Measurements from ENCODE around the gene ARHGDIB.

ARHGDIB gene

GRCh38 chr12:14965221-14965620 is 3.8 kb upstream of the ARHGDIB start:
- Histone ChIP-seq H3K9ac (ENCODE audit: low read depth in 1 of 2, low read length in 2 of 2) (no peak overlapping the region), H3K9me3 (ENCODE audit: control insufficient read depth in 1 of 2, low read length in 2 of 2) (no peaks in the 10 kb centered on the region), H3K4me1 (ENCODE audit: control insufficient read depth in 1 of 2, insufficient read depth in 2 of 2, low read length in 2 of 2) (no peaks in the 10 kb centered on the region), H3K4me3 (ENCODE audit: low read depth in 1 of 2, low read length in 2 of 2) (no peak overlapping the region), H3K36me3 (ENCODE audit: control insufficient read depth in 1 of 2, insufficient read depth in 2 of 2, low read length in 2 of 2) (no peaks in the 10 kb centered on the region), H3K27ac (ENCODE audit: low read depth, low read length) (no peak overlapping the region), H3K27me3 (ENCODE audit: control insufficient read depth in 1 of 2, insufficient read depth in 2 of 2, low read length in 2 of 2) (no peaks in the 10 kb centered on the region)

- peaks cover 0 to 6% of the 10 kb centered on the region in 2 donors for H3K4me1 ChIP-seq (ENCODE audit: control insufficient read depth in 1 of 2, insufficient read depth in 2 of 2, low read length in 2 of 2)
These were observed 3.0 kb upstream of the ARHGDIB start for GRCh38 chr12:14964406-14964805.

DNA sequence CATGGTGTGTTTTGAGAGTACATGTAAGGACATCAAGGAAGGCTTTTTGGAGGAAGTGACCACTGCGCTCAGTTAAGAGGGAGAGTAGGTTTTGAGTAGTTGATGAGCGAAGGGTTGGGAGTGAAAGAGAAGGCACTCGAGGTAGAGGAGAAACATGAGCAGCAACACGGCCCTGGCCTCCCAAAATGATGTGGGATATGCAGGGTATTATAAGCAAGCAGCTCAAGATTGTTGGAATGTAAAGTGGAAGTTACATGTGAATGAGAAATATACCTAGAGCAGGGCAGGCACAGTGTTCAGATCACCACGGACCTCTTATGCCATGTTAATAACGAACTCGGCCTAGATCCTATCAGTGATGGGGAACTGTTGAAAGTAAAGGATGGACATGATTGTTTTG is 2.1 kb upstream of the ARHGDIB start:
- peaks cover 0 to 6% of the 10 kb centered on the region in 2 donors for H3K4me1 ChIP-seq (ENCODE audit: control insufficient read depth in 1 of 2, insufficient read depth in 2 of 2, low read length in 2 of 2)
- no peak overlapping the region for H3K4me3 ChIP-seq (ENCODE audit: low read depth in 1 of 2, low read length in 2 of 2)
- no peak overlapping the region for H3K9ac ChIP-seq (ENCODE audit: low read depth in 1 of 2, low read length in 2 of 2)
- H3K9me3 ChIP-seq (ENCODE audit: control insufficient read depth in 1 of 2, low read length in 2 of 2): no peaks in the 10 kb centered on the region
- no peaks in the 10 kb centered on the region for H3K27me3 ChIP-seq (ENCODE audit: control insufficient read depth in 1 of 2, insufficient read depth in 2 of 2, low read length in 2 of 2)
- H3K36me3 ChIP-seq (ENCODE audit: control insufficient read depth in 1 of 2, insufficient read depth in 2 of 2, low read length in 2 of 2): no peaks in the 10 kb centered on the region
- no peak overlapping the region for H3K27ac ChIP-seq (ENCODE audit: low read depth, low read length)

More at GRCh38 chr12:14964406-14964805, 3.0 kb upstream of the ARHGDIB start:
- Histone ChIP-seq H3K4me3 (ENCODE audit: low read depth in 1 of 2, low read length in 2 of 2) (no peak overlapping the region), H3K27ac (ENCODE audit: low read depth, low read length) (no peak overlapping the region), H3K27me3 (ENCODE audit: control insufficient read depth in 1 of 2, insufficient read depth in 2 of 2, low read length in 2 of 2) (no peaks in the 10 kb centered on the region), H3K9ac (ENCODE audit: low read depth in 1 of 2, low read length in 2 of 2) (no peak overlapping the region), H3K9me3 (ENCODE audit: control insufficient read depth in 1 of 2, low read length in 2 of 2) (no peaks in the 10 kb centered on the region), H3K36me3 (ENCODE audit: control insufficient read depth in 1 of 2, insufficient read depth in 2 of 2, low read length in 2 of 2) (no peaks in the 10 kb centered on the region)

GRCh38 chr12:14962797-14963196 is 1.4 kb upstream of the ARHGDIB start:
- Histone ChIP-seq H3K4me3 (ENCODE audit: low read depth in 1 of 2, low read length in 2 of 2) (no peak overlapping the region), H3K9ac (ENCODE audit: low read depth in 1 of 2, low read length in 2 of 2) (no peak overlapping the region), H3K27ac (ENCODE audit: low read depth, low read length) (no peak overlapping the region), H3K9me3 (ENCODE audit: control insufficient read depth in 1 of 2, low read length in 2 of 2) (no peaks in the 10 kb centered on the region), H3K27me3 (ENCODE audit: control insufficient read depth in 1 of 2, insufficient read depth in 2 of 2, low read length in 2 of 2) (no peaks in the 10 kb centered on the region), H3K36me3 (ENCODE audit: control insufficient read depth in 1 of 2, insufficient read depth in 2 of 2, low read length in 2 of 2) (no peaks in the 10 kb centered on the region), H3K4me1 (ENCODE audit: control insufficient read depth in 1 of 2, insufficient read depth in 2 of 2, low read length in 2 of 2) (peaks cover 0 to 6% of the 10 kb centered on the region in 2 donors)

- H3K9me3 ChIP-seq (ENCODE audit: control insufficient read depth in 1 of 2, low read length in 2 of 2): no peaks in the 10 kb centered on the region
- no peaks in the 10 kb centered on the region for H3K36me3 ChIP-seq (ENCODE audit: control insufficient read depth in 1 of 2, insufficient read depth in 2 of 2, low read length in 2 of 2)
- peak overlapping the region; percentile 37 for H3K27ac ChIP-seq (ENCODE audit: low read depth, low read length)
- peak overlapping the region in 1 of 2 donors; percentile 59 for H3K9ac ChIP-seq (ENCODE audit: low read depth in 1 of 2, low read length in 2 of 2)
- peak overlapping the region; percentile 74 to 76 for H3K4me3 ChIP-seq (ENCODE audit: low read depth in 1 of 2, low read length in 2 of 2)
- no peaks in the 10 kb centered on the region for H3K27me3 ChIP-seq (ENCODE audit: control insufficient read depth in 1 of 2, insufficient read depth in 2 of 2, low read length in 2 of 2)
- peaks cover 6% of the 10 kb centered on the region in 2 donors for H3K4me1 ChIP-seq (ENCODE audit: control insufficient read depth in 1 of 2, insufficient read depth in 2 of 2, low read length in 2 of 2)
These were observed 745 bp upstream of the ARHGDIB start for GRCh38 chr12:14962153-14962539.

DNA sequence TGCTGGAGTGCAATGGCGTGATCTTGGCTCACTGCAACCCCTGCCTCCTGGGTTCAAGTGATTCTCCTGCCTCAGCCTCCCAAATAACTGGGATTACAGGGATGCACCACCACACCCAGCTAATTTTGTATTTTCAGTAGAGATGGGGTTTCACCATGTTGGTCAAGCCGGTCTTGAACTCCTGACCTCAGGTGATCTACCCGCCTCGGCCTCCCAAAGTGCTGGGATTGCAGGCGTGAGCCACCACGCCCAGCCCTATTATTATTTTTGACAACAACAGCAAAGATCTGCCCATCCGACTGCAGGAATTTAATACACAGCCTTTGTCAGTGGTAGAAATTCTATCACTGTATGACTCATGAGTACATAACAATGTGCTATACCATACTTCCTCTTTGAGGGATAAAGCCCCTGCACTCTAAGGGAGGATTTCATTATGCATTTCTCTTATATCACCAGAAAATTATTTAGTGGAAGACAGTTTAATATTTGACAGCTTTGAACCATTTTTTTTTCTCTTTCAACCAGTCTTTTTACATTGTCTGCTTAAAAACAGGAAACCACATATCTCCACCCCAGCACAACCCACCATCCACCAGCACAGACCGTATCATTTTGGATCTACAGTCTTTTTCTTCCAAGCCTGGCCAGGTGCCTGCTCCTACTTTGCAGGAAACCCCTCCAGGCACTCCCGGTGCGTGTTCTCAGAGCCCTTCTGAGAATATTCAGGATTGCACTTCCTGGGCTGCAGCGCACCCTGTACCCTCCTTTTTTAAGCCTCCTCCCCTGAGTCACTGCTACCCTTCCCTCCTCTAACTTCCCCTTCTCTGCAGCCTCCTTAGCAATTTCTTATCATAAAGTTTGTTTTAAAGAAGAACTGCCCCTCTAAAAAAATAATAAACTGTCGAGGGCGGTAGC is 594 bp downstream of the ARHGDIB start:
- Histone ChIP-seq H3K9me3 (ENCODE audit: control insufficient read depth in 1 of 2, low read length in 2 of 2) (no peaks in the 10 kb centered on the region), H3K27me3 (ENCODE audit: control insufficient read depth in 1 of 2, insufficient read depth in 2 of 2, low read length in 2 of 2) (no peaks in the 10 kb centered on the region), H3K27ac (ENCODE audit: low read depth, low read length) (peak overlapping the region; percentile 37), H3K4me1 (ENCODE audit: control insufficient read depth in 1 of 2, insufficient read depth in 2 of 2, low read length in 2 of 2) (peaks cover 6 to 14% of the 10 kb centered on the region in 2 donors), H3K4me3 (ENCODE audit: low read depth in 1 of 2, low read length in 2 of 2) (peak overlapping the region; percentile 74 to 76), H3K9ac (ENCODE audit: low read depth in 1 of 2, low read length in 2 of 2) (peak overlapping the region; percentile 55 to 59), H3K36me3 (ENCODE audit: control insufficient read depth in 1 of 2, insufficient read depth in 2 of 2, low read length in 2 of 2) (no peaks in the 10 kb centered on the region)

DNA sequence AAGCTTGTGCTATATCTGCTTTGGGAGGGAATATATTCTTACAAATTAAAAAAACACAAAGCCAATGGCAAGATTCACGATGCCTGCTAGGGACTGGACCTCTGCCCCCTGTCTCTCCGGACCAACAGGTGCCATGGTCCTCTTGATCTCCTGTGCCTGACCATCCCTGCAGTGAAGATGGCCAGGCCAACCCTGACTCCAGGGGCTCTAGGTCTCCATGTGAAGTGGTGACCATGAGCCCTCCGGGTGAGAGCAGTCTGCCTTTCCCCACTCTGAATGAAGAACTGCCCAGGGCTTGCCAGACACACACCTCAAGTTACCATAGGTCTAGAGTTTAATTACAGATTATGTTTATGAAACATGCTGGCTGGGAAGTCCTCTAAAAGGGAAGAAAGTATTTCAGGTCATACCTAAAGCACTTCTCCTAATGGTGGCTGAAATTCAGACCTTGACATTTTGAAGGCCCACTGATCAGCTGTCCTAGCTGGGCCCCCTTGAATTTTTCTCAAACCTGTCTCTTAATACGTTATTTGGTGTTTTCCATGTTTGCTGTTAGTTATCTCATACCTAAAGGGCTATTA is 1.4 kb downstream of the ARHGDIB start:
- H3K9me3 ChIP-seq (ENCODE audit: control insufficient read depth in 1 of 2, low read length in 2 of 2): no peaks in the 10 kb centered on the region
- H3K36me3 ChIP-seq (ENCODE audit: control insufficient read depth in 1 of 2, insufficient read depth in 2 of 2, low read length in 2 of 2): no peaks in the 10 kb centered on the region
- H3K27me3 ChIP-seq (ENCODE audit: control insufficient read depth in 1 of 2, insufficient read depth in 2 of 2, low read length in 2 of 2): no peaks in the 10 kb centered on the region
- peak overlapping the region; percentile 50 for H3K27ac ChIP-seq (ENCODE audit: low read depth, low read length)
- peak overlapping the region; percentile 74 to 76 for H3K4me3 ChIP-seq (ENCODE audit: low read depth in 1 of 2, low read length in 2 of 2)
- H3K9ac ChIP-seq (ENCODE audit: low read depth in 1 of 2, low read length in 2 of 2): peak overlapping the region; percentile 39 to 58
- peaks cover 8 to 14% of the 10 kb centered on the region in 2 donors for H3K4me1 ChIP-seq (ENCODE audit: control insufficient read depth in 1 of 2, insufficient read depth in 2 of 2, low read length in 2 of 2)

DNA sequence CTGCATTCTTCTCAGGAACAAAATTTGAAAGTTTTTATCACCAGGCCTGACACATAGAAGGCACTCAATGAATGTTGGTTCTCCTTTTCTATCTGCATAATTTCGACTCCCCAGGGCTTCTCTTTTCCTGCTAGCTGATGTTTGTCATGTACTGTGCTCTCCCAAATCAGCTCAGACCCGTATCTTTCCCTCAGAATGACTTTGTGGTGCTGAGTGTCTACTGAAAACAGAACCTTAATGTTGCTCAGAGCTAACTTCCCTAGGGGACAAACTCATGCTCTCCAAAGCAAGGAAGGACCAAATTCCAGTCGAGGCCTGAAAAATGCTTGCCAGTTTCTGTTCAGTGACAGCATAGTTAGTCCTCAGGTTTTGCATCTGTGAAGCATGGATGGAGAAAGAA is 1.9 kb downstream of the ARHGDIB start:
- Histone ChIP-seq H3K4me1 (ENCODE audit: control insufficient read depth in 1 of 2, insufficient read depth in 2 of 2, low read length in 2 of 2) (peaks cover 10 to 14% of the 10 kb centered on the region in 2 donors), H3K4me3 (ENCODE audit: low read depth in 1 of 2, low read length in 2 of 2) (peak overlapping the region; percentile 74 to 76), H3K9me3 (ENCODE audit: control insufficient read depth in 1 of 2, low read length in 2 of 2) (no peaks in the 10 kb centered on the region), H3K9ac (ENCODE audit: low read depth in 1 of 2, low read length in 2 of 2) (peak overlapping the region; percentile 39 to 58), H3K27ac (ENCODE audit: low read depth, low read length) (peak overlapping the region; percentile 45), H3K27me3 (ENCODE audit: control insufficient read depth in 1 of 2, insufficient read depth in 2 of 2, low read length in 2 of 2) (no peaks in the 10 kb centered on the region), H3K36me3 (ENCODE audit: control insufficient read depth in 1 of 2, insufficient read depth in 2 of 2, low read length in 2 of 2) (no peaks in the 10 kb centered on the region)

DNA sequence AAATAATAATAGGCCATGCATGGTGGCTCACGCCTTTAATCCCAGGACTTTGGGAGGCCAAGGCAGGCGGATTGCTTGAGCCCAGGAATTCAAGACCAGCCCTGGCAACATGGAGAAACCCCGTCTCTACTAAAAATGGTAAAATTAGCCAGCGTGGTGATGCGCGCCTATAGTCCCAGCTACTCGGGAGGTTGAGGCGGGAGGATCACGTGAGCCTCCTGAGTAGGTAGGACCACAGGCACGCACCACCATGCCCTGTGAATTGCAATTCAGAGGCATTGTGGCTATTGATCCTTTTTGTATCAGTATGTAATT is 2.3 kb downstream of the ARHGDIB start:
- Histone ChIP-seq H3K4me1 (ENCODE audit: control insufficient read depth in 1 of 2, insufficient read depth in 2 of 2, low read length in 2 of 2) (peaks cover 14% of the 10 kb centered on the region in 2 donors), H3K9me3 (ENCODE audit: control insufficient read depth in 1 of 2, low read length in 2 of 2) (no peaks in the 10 kb centered on the region), H3K27ac (ENCODE audit: low read depth, low read length) (peak overlapping the region; percentile 45), H3K36me3 (ENCODE audit: control insufficient read depth in 1 of 2, insufficient read depth in 2 of 2, low read length in 2 of 2) (no peaks in the 10 kb centered on the region), H3K9ac (ENCODE audit: low read depth in 1 of 2, low read length in 2 of 2) (peak overlapping the region; percentile 39 to 58), H3K27me3 (ENCODE audit: control insufficient read depth in 1 of 2, insufficient read depth in 2 of 2, low read length in 2 of 2) (no peaks in the 10 kb centered on the region), H3K4me3 (ENCODE audit: low read depth in 1 of 2, low read length in 2 of 2) (peak overlapping the region; percentile 74 to 76)

DNA sequence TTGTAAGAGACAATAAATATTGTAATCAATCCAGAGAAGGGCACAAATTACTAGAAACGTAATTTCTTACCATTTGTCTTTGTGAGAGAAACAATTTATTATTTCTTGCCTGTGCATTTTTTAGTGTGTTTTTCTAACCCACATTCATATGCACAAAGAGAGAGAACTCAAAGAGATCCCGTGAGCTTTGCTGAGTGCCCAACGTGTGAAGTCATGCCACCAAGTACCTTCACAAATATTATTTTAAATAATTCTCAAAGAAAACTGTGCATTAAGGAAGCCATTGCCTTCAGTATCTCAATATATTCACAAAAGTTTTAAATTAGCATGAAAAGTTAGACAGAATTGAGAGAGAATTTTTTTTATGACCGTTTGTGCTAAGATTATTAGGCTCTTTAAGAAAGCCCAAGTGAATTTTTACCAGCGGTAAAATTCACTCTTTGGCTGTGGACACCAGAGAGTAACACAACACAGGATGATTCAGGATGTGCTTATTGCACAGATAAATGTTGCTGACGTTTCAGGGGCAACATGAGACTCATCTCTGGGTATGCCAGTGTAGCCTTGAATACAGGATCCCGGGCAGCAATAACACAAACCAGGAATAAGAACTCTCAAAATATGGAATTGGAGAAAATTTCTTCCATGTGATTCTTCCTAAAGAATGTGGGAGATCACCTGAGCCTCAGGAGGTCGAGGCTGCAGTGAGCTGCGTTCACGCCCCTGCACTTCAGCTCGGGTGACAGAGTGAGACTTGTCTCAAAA is 2.9 kb downstream of the ARHGDIB start:
- H3K27me3 ChIP-seq (ENCODE audit: control insufficient read depth in 1 of 2, insufficient read depth in 2 of 2, low read length in 2 of 2): no peaks in the 10 kb centered on the region
- H3K9ac ChIP-seq (ENCODE audit: low read depth in 1 of 2, low read length in 2 of 2): peak overlapping the region in 1 of 2 donors; percentile 58
- no peaks in the 10 kb centered on the region for H3K36me3 ChIP-seq (ENCODE audit: control insufficient read depth in 1 of 2, insufficient read depth in 2 of 2, low read length in 2 of 2)
- peak overlapping the region; percentile 45 for H3K27ac ChIP-seq (ENCODE audit: low read depth, low read length)
- H3K4me1 ChIP-seq (ENCODE audit: control insufficient read depth in 1 of 2, insufficient read depth in 2 of 2, low read length in 2 of 2): peaks cover 15 to 19% of the 10 kb centered on the region in 2 donors
- H3K9me3 ChIP-seq (ENCODE audit: control insufficient read depth in 1 of 2, low read length in 2 of 2): no peaks in the 10 kb centered on the region
- H3K4me3 ChIP-seq (ENCODE audit: low read depth in 1 of 2, low read length in 2 of 2): peak overlapping the region; percentile 74 to 76

All from duodenal mucosa (tissue), 2 donors.